Neural progenitor cell (in vitro differentiated cells): ENCODE data around the gene SCD. TPM values are rescaled to one million over a fixed set of nuclear protein-coding genes. Genes with fewer than 3 reads are reported as not detected.

Experiments
- DNase-seq: peaks from one replicate; pipeline ENCODE4 v3.0.0-alpha.2; 2016; ENCODE audit warnings: low spot score
- H2AFZ ChIP-seq: fragments of 200-600 bp; sonication (generic); replicated peaks from 2 replicates; pipeline ENCODE4 v1.6.1; 2016; ENCODE audit warnings: antibody characterized with exemption
- H3F3A ChIP-seq: fragments of 200-600 bp; sonication (generic); 2 replicates; pipeline ENCODE4 v1.6.1; 2016; ENCODE audit warnings: antibody characterized with exemption, low read depth
- H3K27ac ChIP-seq: fragments of 200-600 bp; sonication (generic); 2 replicates; pipeline ENCODE4 v1.5.1; 2016; ENCODE audit warnings: mild to moderate bottlenecking
- H3K27me3 ChIP-seq: fragments of 200-600 bp; sonication (generic); 2 replicates; pipeline ENCODE4 v1.6.1; 2016; ENCODE audit warnings: mild to moderate bottlenecking, moderate library complexity
- H3K36me3 ChIP-seq: fragments of 200-600 bp; sonication (generic); 2 replicates; pipeline ENCODE4 v1.5.1; 2016
- H3K4me1 ChIP-seq: fragments of 200-600 bp; sonication (generic); 2 replicates; pipeline ENCODE4 v1.6.1; 2016; ENCODE audit warnings: mixed run types
- H3K4me2 ChIP-seq: fragments of 200-600 bp; sonication (generic); 2 replicates; pipeline ENCODE4 v1.6.1; 2016
- H3K4me3 ChIP-seq: fragments of 200-600 bp; sonication (generic); 2 replicates; pipeline ENCODE4 v1.5.1; 2016
- H3K79me2 ChIP-seq: fragments of 200-600 bp; sonication (generic); 2 replicates; pipeline ENCODE4 v1.6.1; 2016; ENCODE audit warnings: low read depth
- H3K9ac ChIP-seq: fragments of 200-600 bp; sonication (generic); 2 replicates; pipeline ENCODE4 v1.6.1; 2016
- H3K9me3 ChIP-seq: fragments of 200-600 bp; sonication (generic); 2 replicates; pipeline ENCODE4 v1.5.1; 2016; ENCODE audit warnings: low read depth
- H4K20me1 ChIP-seq: fragments of 200-600 bp; sonication (generic); 2 replicates; pipeline ENCODE4 v1.6.1; 2016; ENCODE audit warnings: low read depth
- H3K27ac Mint-ChIP-seq: 3 replicates; pipeline ENCODE4 v1.8.0; 2021; ENCODE audit warnings: mixed read lengths
- H3K27me3 Mint-ChIP-seq: 2 replicates; pipeline ENCODE4 v1.8.0; 2022; ENCODE audit warnings: low read depth, mild to moderate bottlenecking, inconsistent platforms, moderate library complexity, mixed read lengths; ENCODE audit not compliant: insufficient read depth
- H3K36me3 Mint-ChIP-seq: 3 replicates; pipeline ENCODE4 v1.8.0; 2021; ENCODE audit warnings: mixed read lengths
- H3K4me1 Mint-ChIP-seq: 3 replicates; pipeline ENCODE4 v1.8.0; 2021; ENCODE audit warnings: mixed read lengths
- H3K4me3 Mint-ChIP-seq: 3 replicates; pipeline ENCODE4 v1.8.0; 2021; ENCODE audit warnings: mild to moderate bottlenecking, moderate library complexity, mixed read lengths
- H3K9me3 Mint-ChIP-seq: 3 replicates; pipeline ENCODE4 v1.8.0; 2020; ENCODE audit warnings: mixed read lengths
- CTCF ChIP-seq: fragments of 200-600 bp; sonication (generic); IDR thresholded peaks from 2 replicates; pipeline ENCODE4 v1.5.1; 2017; ENCODE audit warnings: antibody characterized with exemption, mild to moderate bottlenecking
- EZH2 ChIP-seq: fragments of 200-600 bp; sonication (generic); IDR thresholded peaks from 2 replicates; pipeline ENCODE4 v1.6.1; 2017; ENCODE audit warnings: antibody characterized with exemption, mild to moderate bottlenecking, moderate library complexity
- EZH2phosphoT487 ChIP-seq: fragments of 200-600 bp; sonication (generic); IDR thresholded peaks from 2 replicates; pipeline ENCODE4 v1.6.1; 2017; ENCODE audit warnings: antibody characterized with exemption
- total RNA-seq: library from RNA; depleted of rRNA; stranded (reverse); fragments of >200 nt; gene quantifications from 2 replicates; pipeline ENCODE4 v1.2.3, GENCODE V29; 2015; ENCODE audit warnings: low replicate concordance

SCD gene
- total RNA-seq, 1 donor from 2014 or later = 468 TPM

GRCh38 chr10:100383251-100383650 is 36.2 kb downstream of the SCD start:
- DNase-seq = no peak
- Mint-ChIP-seq H3K4me3 (no peak overlapping the region), H3K27me3 (peaks cover 3% of the 10 kb centered on the region), H3K9me3 (no peaks in the 10 kb centered on the region), H3K36me3 (peaks cover 52% of the 10 kb centered on the region), H3K27ac (no peak overlapping the region), H3K4me1 (peaks cover 2% of the 10 kb centered on the region)
- no peaks in the 10 kb centered on the region for H3K4me1 ChIP-seq
- TF ChIP-seq CTCF = no peak
- no peak for TF ChIP-seq EZH2
- TF ChIP-seq EZH2phosphoT487 = no peak
- H3F3A ChIP-seq = no peaks in the 10 kb centered on the region
- H3K27ac ChIP-seq = no peak overlapping the region
- H3K36me3 ChIP-seq = no peaks in the 10 kb centered on the region
- no peak overlapping the region for H3K4me3 ChIP-seq
- no peaks in the 10 kb centered on the region for H3K9me3 ChIP-seq
- H3K27me3 ChIP-seq = no peaks in the 10 kb centered on the region
- H3K79me2 ChIP-seq = peaks cover 7% of the 10 kb centered on the region
- H4K20me1 ChIP-seq = no peaks in the 10 kb centered on the region
- no peak overlapping the region for H3K9ac ChIP-seq
- no peak overlapping the region for H3K4me2 ChIP-seq
- no peak overlapping the region for H2AFZ ChIP-seq

DNA sequence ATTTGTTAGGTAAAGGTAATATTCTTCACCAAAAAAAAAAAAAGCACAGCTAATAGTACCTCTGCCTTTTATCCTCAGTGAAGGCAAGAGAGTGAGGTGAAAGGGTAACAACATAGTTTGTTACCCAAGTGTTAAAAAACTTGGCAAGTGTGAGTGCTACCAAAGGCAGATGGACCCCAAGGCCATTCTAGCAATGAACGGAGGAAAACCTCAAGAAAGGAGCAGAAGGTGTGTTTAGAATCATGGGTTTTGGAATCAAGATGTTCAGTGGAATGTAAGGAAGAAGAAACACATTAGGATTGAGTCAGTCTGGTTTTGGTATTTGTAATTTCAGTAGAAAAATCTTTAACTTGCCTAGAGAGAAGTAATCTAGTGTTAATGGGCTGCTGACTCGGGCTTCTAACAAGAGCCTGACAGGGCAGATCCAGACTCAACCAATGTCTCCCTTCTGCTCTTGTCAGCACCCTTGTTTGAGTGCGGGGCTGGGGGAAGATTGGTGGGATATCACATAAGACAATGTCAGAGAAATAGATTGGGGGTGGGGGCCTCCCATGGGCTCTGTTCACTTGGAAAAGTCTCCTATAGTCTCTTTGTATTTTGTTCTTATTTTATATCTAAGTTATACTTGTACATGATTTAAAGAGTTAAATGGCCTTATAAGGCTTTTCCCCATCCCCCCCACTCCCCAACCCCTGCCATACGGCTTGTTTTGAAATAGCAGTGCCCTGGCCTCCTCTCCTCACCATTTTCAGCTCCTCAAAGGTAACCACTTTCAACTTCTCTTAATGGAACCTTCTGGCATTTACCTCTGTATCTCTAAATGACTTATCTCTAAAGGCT is 44.4 kb downstream of the SCD start:
- Mint-ChIP-seq H3K27me3 (no peaks in the 10 kb centered on the region), H3K4me1 (no peaks in the 10 kb centered on the region), H3K4me3 (no peak overlapping the region), H3K27ac (no peak overlapping the region), H3K36me3 (peaks cover 23% of the 10 kb centered on the region), H3K9me3 (no peaks in the 10 kb centered on the region)
- Histone ChIP-seq H3K4me2 (no peak overlapping the region), H3K79me2 (no peaks in the 10 kb centered on the region), H3K27me3 (no peaks in the 10 kb centered on the region), H3K4me3 (no peak overlapping the region), H3K36me3 (no peaks in the 10 kb centered on the region), H2AFZ (no peak overlapping the region), H4K20me1 (no peaks in the 10 kb centered on the region), H3K9ac (no peak overlapping the region), H3K4me1 (no peaks in the 10 kb centered on the region), H3K27ac (no peak overlapping the region), H3F3A (no peaks in the 10 kb centered on the region), H3K9me3 (no peaks in the 10 kb centered on the region)
- DNase-seq = no peak
- TF ChIP-seq EZH2phosphoT487 (no peak), CTCF (no peak), EZH2 (no peak)

DNA sequence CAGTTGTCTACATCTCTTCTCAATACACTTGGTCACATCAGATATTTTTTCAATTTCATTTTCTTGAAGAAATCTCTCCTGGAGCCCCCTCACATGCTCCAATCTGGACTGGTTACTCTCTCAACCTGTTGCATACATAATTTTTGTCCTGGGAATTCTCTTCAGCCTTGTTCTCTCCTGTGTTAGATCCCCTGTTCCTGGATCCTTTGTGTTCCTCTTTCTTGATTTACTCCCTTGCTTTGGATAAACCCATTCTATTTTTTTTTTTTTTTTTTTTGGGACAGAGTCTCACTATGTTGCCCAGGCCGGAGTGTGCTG is 45.6 kb downstream of the SCD start:
- DNase-seq = no peak
- Histone ChIP-seq H3K79me2 (no peaks in the 10 kb centered on the region), H3K27me3 (no peaks in the 10 kb centered on the region), H3F3A (no peaks in the 10 kb centered on the region), H3K9me3 (no peaks in the 10 kb centered on the region), H3K36me3 (no peaks in the 10 kb centered on the region), H3K4me2 (no peak overlapping the region), H3K27ac (no peak overlapping the region), H2AFZ (no peak overlapping the region), H3K4me3 (no peak overlapping the region), H4K20me1 (no peaks in the 10 kb centered on the region), H3K9ac (no peak overlapping the region), H3K4me1 (no peaks in the 10 kb centered on the region)
- Mint-ChIP-seq H3K9me3 (no peaks in the 10 kb centered on the region), H3K27me3 (no peaks in the 10 kb centered on the region), H3K4me3 (no peak overlapping the region), H3K27ac (no peak overlapping the region), H3K4me1 (no peaks in the 10 kb centered on the region), H3K36me3 (peaks cover 14% of the 10 kb centered on the region)
- TF ChIP-seq EZH2 (no peak), EZH2phosphoT487 (no peak), CTCF (no peak)
